ENCODE data around the gene HMCN2. TPM values are rescaled to one million over a fixed set of nuclear protein-coding genes. Genes with fewer than 3 reads are reported as not detected.

HMCN2 gene
- total RNA-seq, 2 donors from 2014 or later: 20.1 to 30.6 TPM

- TF ChIP-seq, protein P1, sequence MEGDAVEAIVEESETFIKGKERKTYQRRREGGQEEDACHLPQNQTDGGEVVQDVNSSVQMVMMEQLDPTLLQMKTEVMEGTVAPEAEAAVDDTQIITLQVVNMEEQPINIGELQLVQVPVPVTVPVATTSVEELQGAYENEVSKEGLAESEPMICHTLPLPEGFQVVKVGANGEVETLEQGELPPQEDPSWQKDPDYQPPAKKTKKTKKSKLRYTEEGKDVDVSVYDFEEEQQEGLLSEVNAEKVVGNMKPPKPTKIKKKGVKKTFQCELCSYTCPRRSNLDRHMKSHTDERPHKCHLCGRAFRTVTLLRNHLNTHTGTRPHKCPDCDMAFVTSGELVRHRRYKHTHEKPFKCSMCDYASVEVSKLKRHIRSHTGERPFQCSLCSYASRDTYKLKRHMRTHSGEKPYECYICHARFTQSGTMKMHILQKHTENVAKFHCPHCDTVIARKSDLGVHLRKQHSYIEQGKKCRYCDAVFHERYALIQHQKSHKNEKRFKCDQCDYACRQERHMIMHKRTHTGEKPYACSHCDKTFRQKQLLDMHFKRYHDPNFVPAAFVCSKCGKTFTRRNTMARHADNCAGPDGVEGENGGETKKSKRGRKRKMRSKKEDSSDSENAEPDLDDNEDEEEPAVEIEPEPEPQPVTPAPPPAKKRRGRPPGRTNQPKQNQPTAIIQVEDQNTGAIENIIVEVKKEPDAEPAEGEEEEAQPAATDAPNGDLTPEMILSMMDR (IDR thresholded peaks at IDR 0.05): no peak
- no peak for DNase-seq
- no peak overlapping the region for H3K4me3 ChIP-seq
- H3K4me1 ChIP-seq: no peaks in the 10 kb centered on the region
- no peak overlapping the region for H3K27ac ChIP-seq
- H3K36me3 ChIP-seq: no peaks in the 10 kb centered on the region
- H3K9ac ChIP-seq (ENCODE audit: low read depth in 2 of 2, low read length in 2 of 2): no peak overlapping the region
- H3K9me3 ChIP-seq: no peaks in the 10 kb centered on the region
- intact Hi-C loops (cut with DNase I): no loop called here
- no peaks in the 10 kb centered on the region for H3K27me3 ChIP-seq
These were observed 93.4 kb downstream of the HMCN2 start for GRCh38 chr9:130358928-130359327.

GRCh38 chr9:130359819-130360218 is 94.3 kb downstream of the HMCN2 start:
- intact Hi-C loops (cut with DNase I): no loop called here
- Histone ChIP-seq H3K9ac (ENCODE audit: low read depth in 2 of 2, low read length in 2 of 2) (no peak overlapping the region), H3K9me3 (no peaks in the 10 kb centered on the region), H3K4me3 (no peak overlapping the region), H3K27me3 (no peaks in the 10 kb centered on the region), H3K27ac (no peak overlapping the region), H3K36me3 (no peaks in the 10 kb centered on the region), H3K4me1 (no peaks in the 10 kb centered on the region)
- DNase-seq: no peak
- TF ChIP-seq, protein P1 (IDR thresholded peaks at IDR 0.05): no peak

DNA sequence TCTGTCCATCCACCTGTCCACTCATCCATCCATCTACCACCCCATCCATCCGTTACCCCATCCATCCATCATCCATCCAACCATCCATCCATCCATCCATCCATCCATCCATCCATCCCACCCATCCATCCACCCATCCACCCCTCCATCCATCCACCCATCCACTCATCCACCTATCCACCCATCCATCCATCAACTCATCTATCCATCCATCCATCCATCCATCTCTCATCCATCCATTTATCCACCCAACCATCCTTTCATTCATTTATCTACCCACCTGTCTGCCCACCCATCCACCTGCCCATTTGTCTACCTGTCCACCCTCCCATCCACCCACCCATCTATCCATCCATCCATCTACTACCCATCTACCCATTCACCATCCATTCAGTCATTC is 95.1 kb downstream of the HMCN2 start:
- Histone ChIP-seq H3K9me3 (no peaks in the 10 kb centered on the region), H3K9ac (ENCODE audit: low read depth in 2 of 2, low read length in 2 of 2) (no peak overlapping the region), H3K27me3 (no peaks in the 10 kb centered on the region), H3K4me3 (no peak overlapping the region), H3K36me3 (no peaks in the 10 kb centered on the region), H3K4me1 (no peaks in the 10 kb centered on the region), H3K27ac (no peak overlapping the region)
- no peak for DNase-seq
- TF ChIP-seq, protein P1 (IDR thresholded peaks at IDR 0.05): no peak
- intact Hi-C loops (cut with DNase I): no loop called here

- no peaks in the 10 kb centered on the region for H3K36me3 ChIP-seq
- intact Hi-C loops (cut with DNase I): no loop called here
- no peaks in the 10 kb centered on the region for H3K9me3 ChIP-seq
- no peak overlapping the region for H3K9ac ChIP-seq (ENCODE audit: low read depth in 2 of 2, low read length in 2 of 2)
- no peak for DNase-seq
- no peaks in the 10 kb centered on the region for H3K27me3 ChIP-seq
- H3K27ac ChIP-seq: no peak overlapping the region
- TF ChIP-seq, protein P1 (IDR thresholded peaks at IDR 0.05): no peak
- H3K4me1 ChIP-seq: no peaks in the 10 kb centered on the region
- no peak overlapping the region for H3K4me3 ChIP-seq
These were observed 96.4 kb downstream of the HMCN2 start for GRCh38 chr9:130361873-130362362.

GRCh38 chr9:130362691-130363090 is 97.1 kb downstream of the HMCN2 start:
- TF ChIP-seq, protein P1 (IDR thresholded peaks at IDR 0.05): no peak
- H3K9ac ChIP-seq (ENCODE audit: low read depth in 2 of 2, low read length in 2 of 2): no peak overlapping the region
- H3K4me3 ChIP-seq: no peak overlapping the region
- H3K9me3 ChIP-seq: no peaks in the 10 kb centered on the region
- H3K27me3 ChIP-seq: no peaks in the 10 kb centered on the region
- H3K36me3 ChIP-seq: no peaks in the 10 kb centered on the region
- no peak for DNase-seq
- no peaks in the 10 kb centered on the region for H3K4me1 ChIP-seq
- intact Hi-C loops (cut with DNase I): no loop called here
- H3K27ac ChIP-seq: no peak overlapping the region
